Measurements from ENCODE around the gene SALL4. TPM values are rescaled to one million over a fixed set of nuclear protein-coding genes. Genes with fewer than 3 reads are reported as not detected.

Gene SALL4
- total and polyA plus RNA-seq, 3 donors from 2014 or later, result 8.4 to 27.8 (median 23.5) TPM

DNA sequence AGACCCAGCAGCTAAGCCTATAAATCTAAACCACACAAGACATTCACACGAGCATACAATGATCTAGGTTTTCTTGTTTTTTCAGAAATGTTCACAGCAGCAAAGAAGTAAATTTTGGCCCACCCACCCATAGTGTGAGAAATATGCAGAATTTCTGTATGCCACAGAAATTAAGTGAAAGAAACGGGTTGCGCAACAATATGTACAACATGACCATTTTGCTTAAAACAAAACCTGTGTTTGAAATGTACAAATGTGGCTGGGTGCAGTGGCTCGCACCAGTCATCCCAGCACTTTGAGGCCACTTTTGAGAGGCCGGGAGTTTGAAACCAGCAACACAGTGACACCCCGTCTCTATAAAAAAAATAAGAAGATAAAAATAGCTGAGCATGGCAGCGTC lies 9.4 kb downstream of the SALL4 start:
- TF ChIP-seq POLR2A (IDR thresholded peaks at IDR 0.05), result no peak
- TF ChIP-seq, protein P1, sequence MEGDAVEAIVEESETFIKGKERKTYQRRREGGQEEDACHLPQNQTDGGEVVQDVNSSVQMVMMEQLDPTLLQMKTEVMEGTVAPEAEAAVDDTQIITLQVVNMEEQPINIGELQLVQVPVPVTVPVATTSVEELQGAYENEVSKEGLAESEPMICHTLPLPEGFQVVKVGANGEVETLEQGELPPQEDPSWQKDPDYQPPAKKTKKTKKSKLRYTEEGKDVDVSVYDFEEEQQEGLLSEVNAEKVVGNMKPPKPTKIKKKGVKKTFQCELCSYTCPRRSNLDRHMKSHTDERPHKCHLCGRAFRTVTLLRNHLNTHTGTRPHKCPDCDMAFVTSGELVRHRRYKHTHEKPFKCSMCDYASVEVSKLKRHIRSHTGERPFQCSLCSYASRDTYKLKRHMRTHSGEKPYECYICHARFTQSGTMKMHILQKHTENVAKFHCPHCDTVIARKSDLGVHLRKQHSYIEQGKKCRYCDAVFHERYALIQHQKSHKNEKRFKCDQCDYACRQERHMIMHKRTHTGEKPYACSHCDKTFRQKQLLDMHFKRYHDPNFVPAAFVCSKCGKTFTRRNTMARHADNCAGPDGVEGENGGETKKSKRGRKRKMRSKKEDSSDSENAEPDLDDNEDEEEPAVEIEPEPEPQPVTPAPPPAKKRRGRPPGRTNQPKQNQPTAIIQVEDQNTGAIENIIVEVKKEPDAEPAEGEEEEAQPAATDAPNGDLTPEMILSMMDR (IDR thresholded peaks at IDR 0.05), result no peak
- Histone ChIP-seq H3K27me3 (no peaks in the 10 kb centered on the region), H3K4me1 (peaks cover 8% of the 10 kb centered on the region), H3K9me3 (no peaks in the 10 kb centered on the region), H3K27ac (no peak overlapping the region), H3K36me3 (ENCODE audit: low read depth, missing control alignments) (no peaks in the 10 kb centered on the region), H3K4me3 (no peak overlapping the region)
- intact Hi-C loops (cut with DNase I; ENCODE audit: low total_unique reads), result no loop called here
- WGBS, 2 donors, result 86 to 90% methylated on average over 7 of the region's 7 CpGs
- no peak for DNase-seq

DNA sequence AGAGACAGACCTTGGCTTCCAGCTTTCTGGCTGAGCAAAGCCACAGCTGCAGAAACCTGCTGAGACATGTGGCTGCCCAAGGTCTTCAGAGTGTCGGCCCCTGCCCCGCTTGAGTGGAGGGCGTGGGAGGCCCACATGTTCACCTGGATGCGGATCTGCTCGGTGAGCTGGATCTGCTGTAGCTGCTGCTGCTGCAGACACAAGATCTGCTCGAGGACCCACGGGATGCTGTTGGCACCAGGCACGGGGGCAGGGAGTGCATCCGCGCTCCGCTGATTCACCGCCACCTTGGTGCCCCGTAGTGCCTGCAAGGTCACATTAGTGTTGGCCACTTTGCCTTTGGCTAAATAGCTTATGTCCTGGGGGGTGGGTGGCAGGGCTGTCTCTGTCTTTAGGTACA lies 10.7 kb downstream of the SALL4 start:
- peaks cover 8% of the 10 kb centered on the region for H3K4me1 ChIP-seq
- WGBS, 2 donors, result 83 to 88% methylated on average over 2 to 13 of the region's 13 CpGs
- no peaks in the 10 kb centered on the region for H3K9me3 ChIP-seq
- no peak for DNase-seq
- no peak overlapping the region for H3K4me3 ChIP-seq
- no peak overlapping the region for H3K27ac ChIP-seq
- intact Hi-C loops (cut with DNase I; ENCODE audit: low total_unique reads), result no loop called here
- no peaks in the 10 kb centered on the region for H3K27me3 ChIP-seq
- no peak for TF ChIP-seq POLR2A (IDR thresholded peaks at IDR 0.05)
- TF ChIP-seq, protein P1 (IDR thresholded peaks at IDR 0.05), result no peak
- H3K36me3 ChIP-seq (ENCODE audit: low read depth, missing control alignments), result no peaks in the 10 kb centered on the region

DNA sequence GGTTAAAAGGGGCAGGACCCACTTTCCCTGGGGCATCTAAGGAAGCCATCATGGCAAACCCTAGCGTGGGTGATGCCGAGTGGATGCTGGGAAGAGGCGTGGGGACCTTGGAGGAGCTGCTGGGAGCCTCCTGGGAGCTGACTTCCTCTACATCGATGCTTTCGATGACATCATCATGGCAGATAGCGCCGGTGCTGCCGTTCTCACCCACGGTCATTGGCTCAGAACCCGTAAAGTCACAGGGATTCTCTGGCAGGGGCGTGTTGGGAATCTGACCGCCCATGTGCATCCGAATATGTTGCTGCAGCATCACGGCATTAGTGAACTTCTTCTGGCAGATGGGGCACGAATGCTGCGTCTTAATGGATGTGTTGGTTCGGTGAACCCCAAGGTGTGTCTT lies 12.1 kb downstream of the SALL4 start:
- 92 to 94% methylated on average over 17 of the region's 17 CpGs for WGBS, 2 donors
- no peaks in the 10 kb centered on the region for H3K36me3 ChIP-seq (ENCODE audit: low read depth, missing control alignments)

DNA sequence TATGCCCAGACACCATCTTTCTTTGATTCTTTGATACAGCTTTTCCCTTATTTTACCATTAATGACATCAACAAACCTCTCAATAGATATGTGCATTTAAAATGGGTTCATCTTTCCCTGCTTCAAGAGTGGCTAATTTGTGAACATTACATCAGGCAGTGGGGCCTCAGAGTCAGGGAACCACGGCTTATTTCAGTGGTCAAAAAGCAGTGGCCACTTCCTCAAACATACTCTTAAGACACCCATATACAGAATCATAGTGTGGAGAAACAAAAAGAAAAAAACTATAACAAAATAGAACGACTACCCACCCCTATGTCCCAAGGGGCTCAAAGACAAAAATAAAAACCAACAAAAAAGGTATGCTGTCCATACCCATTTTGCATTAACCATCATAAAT lies 12.9 kb downstream of the SALL4 start:
- H3K27ac ChIP-seq, result no peak overlapping the region
- intact Hi-C loops (cut with DNase I; ENCODE audit: low total_unique reads), result no loop called here
- H3K9me3 ChIP-seq, result no peaks in the 10 kb centered on the region
- H3K4me1 ChIP-seq, result no peaks in the 10 kb centered on the region
- no peaks in the 10 kb centered on the region for H3K36me3 ChIP-seq (ENCODE audit: low read depth, missing control alignments)
- H3K27me3 ChIP-seq, result no peaks in the 10 kb centered on the region
- no peak overlapping the region for H3K4me3 ChIP-seq
- TF ChIP-seq POLR2A (IDR thresholded peaks at IDR 0.05), result no peak
- TF ChIP-seq, protein P1 (IDR thresholded peaks at IDR 0.05), result no peak
- DNase-seq, result no peak
- WGBS, 2 donors, result 80 to 85% methylated on average over 2 of the region's 2 CpGs

More for the DNA sequence above, 12.1 kb downstream of the SALL4 start:
- TF ChIP-seq POLR2A (IDR thresholded peaks at IDR 0.05), result no peak
- intact Hi-C loops (cut with DNase I; ENCODE audit: low total_unique reads), result no loop called here
- no peaks in the 10 kb centered on the region for H3K9me3 ChIP-seq
- no peak overlapping the region for H3K27ac ChIP-seq
- DNase-seq, result no peak
- no peak overlapping the region for H3K4me3 ChIP-seq
- no peaks in the 10 kb centered on the region for H3K27me3 ChIP-seq
- peaks cover 6% of the 10 kb centered on the region for H3K4me1 ChIP-seq

DNA sequence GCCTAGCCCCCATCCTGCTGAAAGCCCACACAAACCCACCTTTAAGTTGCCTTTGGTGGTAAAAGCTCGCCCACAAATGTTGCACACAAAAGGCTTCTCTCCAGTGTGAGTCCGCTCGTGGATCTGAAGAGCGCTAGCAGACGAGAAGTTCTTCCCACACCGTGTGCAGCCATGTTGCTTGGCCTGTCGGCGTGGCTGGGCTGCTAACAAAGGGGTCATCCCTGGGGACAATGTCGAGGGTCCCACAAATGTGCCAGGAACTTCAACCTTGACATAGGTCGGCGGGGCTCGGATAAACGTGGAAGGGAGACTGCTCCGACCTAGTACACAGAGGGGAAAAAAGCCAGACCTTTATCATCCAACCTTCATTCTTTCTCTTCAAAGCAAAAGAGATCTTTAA lies 13.5 kb downstream of the SALL4 start:
- no peaks in the 10 kb centered on the region for H3K9me3 ChIP-seq
- no peaks in the 10 kb centered on the region for H3K36me3 ChIP-seq (ENCODE audit: low read depth, missing control alignments)
- intact Hi-C loops (cut with DNase I; ENCODE audit: low total_unique reads), result no loop called here
- no peaks in the 10 kb centered on the region for H3K4me1 ChIP-seq
- 87 to 93% methylated on average over 14 of the region's 14 CpGs for WGBS, 2 donors
- H3K4me3 ChIP-seq, result no peak overlapping the region
- H3K27me3 ChIP-seq, result no peaks in the 10 kb centered on the region
- no peak overlapping the region for H3K27ac ChIP-seq
- no peak for DNase-seq
- TF ChIP-seq, protein P1 (IDR thresholded peaks at IDR 0.05), result no peak
- no peak for TF ChIP-seq POLR2A (IDR thresholded peaks at IDR 0.05)
